Endothelial cell of umbilical vein (primary cell): ENCODE measurements around the gene DNMT1. TPM values are rescaled to one million over a fixed set of nuclear protein-coding genes. Genes with fewer than 3 reads are reported as not detected.
"Not testable (repeated sequence)": the region's sequence is repeated elsewhere in the genome, so short reads cannot be mapped to it uniquely, and the experiment has no call there.

ENCODE experiments used
- BruUV-seq: library from RNA; stranded (reverse); fragments of 400-500 nt; replicated peaks from 2 replicates; lab custom pipeline; 2021; lab: Mats Ljungman, UMichigan
- CTCF ChIA-PET: fragments of 300-600, 350-600 bp; sonication (Branson Sonifier 250); formaldehyde crosslinking; loops from one replicate; lab custom pipeline; 2021; ENCODE audit warnings: antibody characterized with exemption, inconsistent platforms; lab: Charles Lee
- POLR2A ChIA-PET: fragments of 300-600, 350-600 bp; sonication (Branson Sonifier 250); formaldehyde crosslinking; loops from one replicate; lab custom pipeline; 2021; ENCODE audit warnings: antibody characterized with exemption, inconsistent platforms; lab: Charles Lee
- DNase-seq: peaks from one replicate; pipeline ENCODE4 v3.0.0-alpha.2; 2011; ENCODE audit warnings: low read depth, low spot score
- FAIRE-seq: peaks from 2 replicates; lab custom pipeline; 2011; peaks lifted over from hg19 to GRCh38; lab: Jason Lieb, UNC
- H2AFZ ChIP-seq: 2 replicates; pipeline ENCODE4 v1.6.0; 2012; ENCODE audit warnings: low read depth, low read length, control low read depth, inconsistent platforms
- H3K27ac ChIP-seq: 2 replicates; pipeline ENCODE4 v1.5.1; 2011; ENCODE audit warnings: low read depth, mild to moderate bottlenecking, control low read depth, low read length, moderate library complexity; ENCODE audit not compliant: insufficient read depth
- H3K27me3 ChIP-seq, 2 experiments: 2 replicates each; pipeline versions ENCODE4 v1.6.0 to v1.6.1; 2011; ENCODE audit warnings: low read length in 2 of 2, mixed read lengths in 1 of 2; ENCODE audit not compliant: control insufficient read depth in 2 of 2, insufficient read depth in 2 of 2
- H3K36me3 ChIP-seq, 2 experiments: 2 replicates in 1 of 2; 3 replicates in 1 of 2; pipeline ENCODE4 v1.5.1; 2011; ENCODE audit warnings: low read length in 2 of 2, mild to moderate bottlenecking in 1 of 2, moderate library complexity in 1 of 2; ENCODE audit not compliant: control insufficient read depth in 2 of 2, insufficient read depth in 2 of 2; ENCODE audit errors: extremely low read depth in 1 of 2
- H3K4me1 ChIP-seq: 3 replicates; pipeline ENCODE4 v1.5.1; 2011; ENCODE audit warnings: mild to moderate bottlenecking, low read length; ENCODE audit not compliant: control insufficient read depth, insufficient read depth; ENCODE audit errors: extremely low read depth
- H3K4me2 ChIP-seq: 2 replicates; pipeline ENCODE4 v1.6.1; 2011; ENCODE audit warnings: low read length, control low read depth, mixed read lengths; ENCODE audit not compliant: insufficient read depth
- H3K4me3 ChIP-seq, 3 experiments: fragments of 200-600 bp in 1 of 3; sonication (generic), shearing (Covaris generic) in 1 of 3; replicated peaks in 1 of 3; 2 replicates each; pipeline ENCODE4 v1.5.1; 2011 to 2016; ENCODE audit warnings: control low read depth in 3 of 3, low read length in 3 of 3, mild to moderate bottlenecking in 2 of 3, inconsistent platforms in 1 of 3, low read depth in 1 of 3, moderate library complexity in 1 of 3; ENCODE audit not compliant: insufficient read depth in 1 of 3
- H3K79me2 ChIP-seq: 2 replicates; pipeline ENCODE4 v1.6.0; 2012; ENCODE audit warnings: low read length, inconsistent platforms; ENCODE audit not compliant: control insufficient read depth, insufficient read depth
- H3K9ac ChIP-seq: replicated peaks from 2 replicates; pipeline ENCODE3; 2011; ENCODE audit warnings: low read length, control low read depth; ENCODE audit not compliant: insufficient read depth; ENCODE audit errors: extremely low read depth
- H3K9me1 ChIP-seq: replicated peaks from 3 replicates; pipeline ENCODE4 v1.6.0; 2011; ENCODE audit warnings: mild to moderate bottlenecking, low read length; ENCODE audit not compliant: control insufficient read depth, insufficient read depth; ENCODE audit errors: extremely low read depth
- H3K9me3 ChIP-seq: replicated peaks from 2 replicates; pipeline ENCODE4 v1.5.1; 2012; ENCODE audit warnings: low read length, inconsistent platforms; ENCODE audit not compliant: control insufficient read depth, insufficient read depth
- H4K20me1 ChIP-seq: replicated peaks from 2 replicates; pipeline ENCODE3; 2011; ENCODE audit warnings: mild to moderate bottlenecking, low read length; ENCODE audit not compliant: control insufficient read depth, insufficient read depth; ENCODE audit errors: extremely low read depth
- EZH2 ChIP-seq: IDR thresholded peaks from 2 replicates; pipeline ENCODE4 v1.6.1; 2012; ENCODE audit warnings: borderline replicate concordance, low read depth, mild to moderate bottlenecking, moderate library complexity, low read length, inconsistent platforms; ENCODE audit not compliant: severe bottlenecking
- FOS ChIP-seq: IDR thresholded peaks from 2 replicates; pipeline ENCODE4 v1.6.1; 2011; ENCODE audit warnings: mild to moderate bottlenecking, low read length, moderate library complexity, borderline replicate concordance; ENCODE audit not compliant: insufficient read depth
- GATA2 ChIP-seq: IDR thresholded peaks from 2 replicates; pipeline ENCODE4 v1.7.0; 2011; ENCODE audit warnings: low read depth, mild to moderate bottlenecking, moderate library complexity, mixed read lengths, low read length; ENCODE audit not compliant: insufficient read length, insufficient read depth
- JUN ChIP-seq: IDR thresholded peaks from 2 replicates; pipeline ENCODE4 v1.6.1; 2011; ENCODE audit warnings: borderline replicate concordance, low read depth; ENCODE audit not compliant: insufficient read length, insufficient read depth
- MYC ChIP-seq: IDR thresholded peaks from one replicate; pipeline ENCODE4 v1.6.1; 2011; ENCODE audit warnings: mild to moderate bottlenecking, low read depth, low read length
- POLR2A ChIP-seq: IDR thresholded peaks from 2 replicates; pipeline ENCODE4 v1.6.1; 2012; ENCODE audit warnings: low read depth, mild to moderate bottlenecking, control low read depth, low read length
- POLR2AphosphoS5 ChIP-seq: IDR thresholded peaks from 2 replicates; pipeline ENCODE4 v1.6.1; 2012; ENCODE audit warnings: low read depth, mild to moderate bottlenecking, control low read depth, low read length, moderate library complexity; ENCODE audit not compliant: insufficient read depth
- dilution Hi-C: fragments of 300-500 bp; cut with MboI; formaldehyde crosslinking; loops from one replicate; pipeline ENCODE4 v1.15.0; 2019; ENCODE audit warnings: low sequenced_read_pairs; ENCODE audit not compliant: extremely low pct_ligation_motif_present
- intact Hi-C: fragments of 100-400 bp; cut with micrococcal nuclease; formaldehyde crosslinking; loops from one replicate; pipeline ENCODE4 v1.10.0; 2022
- polyA plus RNA-seq, 4 experiments: library from polyadenylated mRNA; depleted of rRNA in 3 of 4; stranded (reverse) in 3 of 4; unstranded in 1 of 4; fragments of >200 nt; gene quantifications; 2 replicates each; pipeline versions ENCODE4 v1.2.1 to v1.2.3, GENCODE V29; 2011 to 2012; ENCODE audit warnings: missing spikeins in 1 of 4
- total RNA-seq: library from RNA; stranded (reverse); gene quantifications from 2 replicates; pipeline ENCODE4 v1.2.3, GENCODE V29; 2021
- TF ChIP-seq, protein P1 (sequence below): IDR thresholded peaks from 2 replicates; pipeline ENCODE4 v1.6.1; 2011; ENCODE audit not compliant: insufficient read depth, insufficient read length
- TF ChIP-seq, protein P2 (sequence below), 2 donors: IDR thresholded peaks; 1 replicate in 1 of 2; 2 replicates in 1 of 2; pipeline ENCODE4 v1.5.1; 2011; ENCODE audit warnings: low read length in 2 of 2, mild to moderate bottlenecking in 2 of 2, moderate library complexity in 2 of 2, control low read depth in 1 of 2, inconsistent platforms in 1 of 2, low read depth in 1 of 2; ENCODE audit not compliant: insufficient read depth in 1 of 2; ENCODE audit errors: extremely low read depth in 1 of 2

Gene DNMT1
- total and polyA plus RNA-seq, 2 donors (not counting 3 experiments of a cell fraction or from before 2014, with no cell fraction given) = 53.4 to 165 TPM

DNA sequence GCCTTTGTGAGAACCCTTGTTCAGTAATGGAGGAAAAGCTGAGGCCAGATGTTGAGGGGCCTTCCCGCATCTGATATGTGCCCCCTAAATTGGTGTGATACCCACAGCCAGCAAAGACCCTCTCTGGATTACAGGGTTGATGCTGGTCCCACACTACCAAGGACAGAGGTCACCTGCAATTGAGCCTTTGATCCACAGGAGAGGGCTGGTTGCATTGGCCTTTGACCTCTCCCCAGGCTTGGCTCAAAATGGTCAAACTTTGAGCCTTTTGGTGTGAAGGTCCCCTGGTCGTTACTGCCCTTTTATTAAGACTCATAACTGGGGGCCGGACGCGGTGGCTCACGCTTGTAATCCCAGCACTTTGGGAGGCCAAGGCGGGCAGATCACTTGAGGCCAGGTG lies 48.9 kb upstream of the DNMT1 start:
- H3K4me3 ChIP-seq = no peak overlapping the region
- H3K4me1 ChIP-seq = no peaks in the 10 kb centered on the region
- CTCF ChIA-PET = interaction anchor here (1.4 kb wide), 1 partner anchor 145 kb away, joined by 3 read pairs; no protein-coding TSS in a partner anchor
- POLR2A ChIA-PET = no interaction called here
- FAIRE-seq (no peak), DNase-seq (no peak)
- dilution Hi-C loops (no loop called here), intact Hi-C loops (loop anchor here (2.0 kb wide), 1 partner anchor 313 kb away; no protein-coding TSS in a partner anchor)
- no peaks in the 10 kb centered on the region for H3K9me3 ChIP-seq
- H3K9ac ChIP-seq = no peak overlapping the region
- no peak overlapping the region for H3K4me2 ChIP-seq
- no peaks in the 10 kb centered on the region for H4K20me1 ChIP-seq
- no peak overlapping the region for H2AFZ ChIP-seq
- no TSS peak for BruUV-seq
- H3K27ac ChIP-seq = no peak overlapping the region
- TF ChIP-seq EZH2 (no peak), JUN (no peak), MYC (no peak), POLR2AphosphoS5 (no peak), GATA2 (no peak), POLR2A (no peak), FOS (no peak)
- TF ChIP-seq, protein P1, sequence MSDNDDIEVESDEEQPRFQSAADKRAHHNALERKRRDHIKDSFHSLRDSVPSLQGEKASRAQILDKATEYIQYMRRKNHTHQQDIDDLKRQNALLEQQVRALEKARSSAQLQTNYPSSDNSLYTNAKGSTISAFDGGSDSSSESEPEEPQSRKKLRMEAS = no peak
- TF ChIP-seq, protein P2, sequence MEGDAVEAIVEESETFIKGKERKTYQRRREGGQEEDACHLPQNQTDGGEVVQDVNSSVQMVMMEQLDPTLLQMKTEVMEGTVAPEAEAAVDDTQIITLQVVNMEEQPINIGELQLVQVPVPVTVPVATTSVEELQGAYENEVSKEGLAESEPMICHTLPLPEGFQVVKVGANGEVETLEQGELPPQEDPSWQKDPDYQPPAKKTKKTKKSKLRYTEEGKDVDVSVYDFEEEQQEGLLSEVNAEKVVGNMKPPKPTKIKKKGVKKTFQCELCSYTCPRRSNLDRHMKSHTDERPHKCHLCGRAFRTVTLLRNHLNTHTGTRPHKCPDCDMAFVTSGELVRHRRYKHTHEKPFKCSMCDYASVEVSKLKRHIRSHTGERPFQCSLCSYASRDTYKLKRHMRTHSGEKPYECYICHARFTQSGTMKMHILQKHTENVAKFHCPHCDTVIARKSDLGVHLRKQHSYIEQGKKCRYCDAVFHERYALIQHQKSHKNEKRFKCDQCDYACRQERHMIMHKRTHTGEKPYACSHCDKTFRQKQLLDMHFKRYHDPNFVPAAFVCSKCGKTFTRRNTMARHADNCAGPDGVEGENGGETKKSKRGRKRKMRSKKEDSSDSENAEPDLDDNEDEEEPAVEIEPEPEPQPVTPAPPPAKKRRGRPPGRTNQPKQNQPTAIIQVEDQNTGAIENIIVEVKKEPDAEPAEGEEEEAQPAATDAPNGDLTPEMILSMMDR (IDR thresholded peaks at IDR 0.05; ENCODE audit: extremely low read depth in 1 of 2, insufficient read depth in 1 of 2, low read depth in 1 of 2, low read length in 2 of 2) = no peak
- no peaks in the 10 kb centered on the region for H3K36me3 ChIP-seq
- H3K27me3 ChIP-seq = no peaks in the 10 kb centered on the region
- no peaks in the 10 kb centered on the region for H3K9me1 ChIP-seq
- no peaks in the 10 kb centered on the region for H3K79me2 ChIP-seq

DNA sequence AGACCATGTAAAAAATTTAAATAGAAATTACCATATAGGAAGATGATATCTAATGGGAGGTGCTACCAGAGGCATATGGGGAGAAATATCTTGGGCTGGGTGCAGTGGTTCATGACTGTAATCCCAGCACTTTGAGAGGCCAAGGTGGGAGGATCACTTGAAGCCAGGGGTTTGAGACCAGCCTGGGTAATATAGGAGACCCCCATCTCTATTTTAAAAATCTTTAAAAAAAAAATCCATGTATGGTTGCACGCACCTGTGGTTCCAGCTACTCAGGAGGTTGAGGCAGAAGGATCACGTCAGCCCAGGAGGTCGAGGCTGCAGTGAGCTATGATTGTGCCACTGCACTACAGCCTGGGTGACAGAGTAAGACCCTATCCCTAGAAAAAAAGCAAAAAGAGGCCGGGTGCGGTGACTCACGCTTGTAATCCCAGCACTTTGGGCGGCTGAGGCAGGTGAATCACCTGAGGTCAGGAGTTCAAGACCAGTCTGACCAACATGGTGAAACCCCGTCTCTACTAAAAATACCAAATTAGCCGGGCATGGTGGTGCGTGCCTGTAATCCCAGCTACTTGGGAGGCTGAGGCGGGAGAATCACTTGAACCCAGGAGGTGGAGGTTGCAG lies 47.2 kb upstream of the DNMT1 start:
- H4K20me1 ChIP-seq, POLR2A ChIA-PET, H3K4me2 ChIP-seq, H3K4me1 ChIP-seq, H3K4me3 ChIP-seq, H3K27me3 ChIP-seq, H2AFZ ChIP-seq, H3K9me1 ChIP-seq, H3K79me2 ChIP-seq, H3K27ac ChIP-seq, DNase-seq, dilution Hi-C loops, H3K9me3 ChIP-seq, BruUV-seq, FAIRE-seq, H3K36me3 ChIP-seq, CTCF ChIA-PET, H3K9ac ChIP-seq: not testable (repeated sequence)
- intact Hi-C loops = loop anchor here (2.0 kb wide), 1 partner anchor 311 kb away; no protein-coding TSS in a partner anchor
